Measurements from ENCODE around the gene TSACC. TPM values are rescaled to one million over a fixed set of nuclear protein-coding genes. Genes with fewer than 3 reads are reported as not detected.
A peak's percentile ranks its signal among the peaks of the same experiment; 100 is the strongest.
"Not testable (repeated sequence)": the region's sequence is repeated elsewhere in the genome, so short reads cannot be mapped to it uniquely, and the experiment has no call there.

TSACC gene
- total and polyA plus RNA-seq, 12 donors = 0.70 to 4.2 (median 0.90) TPM; not detected in 3

GRCh38 chr1:156346636-156347035, 8.3 kb downstream of the TSACC start:
- intact Hi-C loops (cut with DNase I) = no loop called here
- DNase-seq = no peak
- Histone ChIP-seq H3K27me3 (no peaks in the 10 kb centered on the region), H3K4me1 (replicated peaks in 1 of 2) (no peaks in the 10 kb centered on the region), H3K9me3 (replicated peaks in 1 of 3) (no peaks in the 10 kb centered on the region), H3K36me3 (replicated peaks in 1 of 2) (no peaks in the 10 kb centered on the region), H3K27ac (no peak overlapping the region), H3K4me3 (no peak overlapping the region)
- 55 to 71% (median 65%) methylated on average over 2 of the region's 2 CpGs for WGBS, 4 donors
- TF ChIP-seq POLR2A (IDR thresholded peaks at IDR 0.05) (no peak), CTCF (IDR thresholded peaks at IDR 0.05) (no peak)

GRCh38 chr1:156347331-156347730, 9.0 kb downstream of the TSACC start:
- no peak for TF ChIP-seq CTCF (IDR thresholded peaks at IDR 0.05)
- no peak for TF ChIP-seq POLR2A (IDR thresholded peaks at IDR 0.05)
- H3K27ac ChIP-seq = no peak overlapping the region
- no peaks in the 10 kb centered on the region for H3K9me3 ChIP-seq (replicated peaks in 1 of 3)
- H3K27me3 ChIP-seq = no peaks in the 10 kb centered on the region
- H3K36me3 ChIP-seq (replicated peaks in 1 of 2) = no peaks in the 10 kb centered on the region
- intact Hi-C loops (cut with DNase I) = no loop called here
- DNase-seq = no peak
- H3K4me1 ChIP-seq (replicated peaks in 1 of 2) = no peaks in the 10 kb centered on the region
- H3K4me3 ChIP-seq = no peak overlapping the region
- WGBS, 4 donors = 74 to 79% (median 77%) methylated on average over 4 of the region's 4 CpGs

- H3K4me1 ChIP-seq (replicated peaks in 1 of 2); H3K9me3 ChIP-seq (replicated peaks in 1 of 3); H3K4me3 ChIP-seq; H3K27ac ChIP-seq; H3K36me3 ChIP-seq (replicated peaks in 1 of 2); DNase-seq; H3K27me3 ChIP-seq; intact Hi-C loops (cut with DNase I): not testable (repeated sequence)
- WGBS, 4 donors = 85 to 92% (median 88%) methylated on average over 13 of the region's 13 CpGs
Measured at GRCh38 chr1:156352481-156352880, 14.2 kb downstream of the TSACC start.

GRCh38 chr1:156356262-156356874, 18.0 kb downstream of the TSACC start:
- intact Hi-C loops (cut with DNase I) = no loop called here
- no peak for DNase-seq
- H3K27me3 ChIP-seq = peaks cover 10% of the 10 kb centered on the region
- no peaks in the 10 kb centered on the region for H3K4me1 ChIP-seq (replicated peaks in 1 of 2)
- H3K4me3 ChIP-seq = no peak overlapping the region
- TF ChIP-seq POLR2A (IDR thresholded peaks at IDR 0.05) = no peak
- no peak for TF ChIP-seq CTCF (IDR thresholded peaks at IDR 0.05)
- 44 to 49% (median 46%) methylated on average over 6 of the region's 6 CpGs for WGBS, 4 donors
- no peaks in the 10 kb centered on the region for H3K36me3 ChIP-seq (replicated peaks in 1 of 2)
- H3K9me3 ChIP-seq (replicated peaks in 1 of 3) = no peaks in the 10 kb centered on the region
- no peak overlapping the region for H3K27ac ChIP-seq

GRCh38 chr1:156356875-156357534, 18.7 kb downstream of the TSACC start:
- Histone ChIP-seq H3K9me3 (replicated peaks in 1 of 3) (no peaks in the 10 kb centered on the region), H3K4me3 (no peak overlapping the region), H3K4me1 (replicated peaks in 1 of 2) (no peaks in the 10 kb centered on the region), H3K27ac (no peak overlapping the region), H3K36me3 (replicated peaks in 1 of 2) (no peaks in the 10 kb centered on the region), H3K27me3 (peaks cover 10% of the 10 kb centered on the region)
- TF ChIP-seq POLR2A (IDR thresholded peaks at IDR 0.05) (no peak), CTCF (IDR thresholded peaks at IDR 0.05) (peak; percentile 9 to 61 (median 46))
- intact Hi-C loops (cut with DNase I) = no loop called here
- peak in 3 of 7 donors; percentile 30 to 65 (median 44) for DNase-seq
- WGBS, 4 donors = 9 to 15% (median 10%) methylated on average over 20 to 22 of the region's 22 CpGs
